GM12892 (cell line): ENCODE data around the gene ZNF423.

Source experiments
- POLR2A ChIP-seq: IDR thresholded peaks from 2 replicates; pipeline ENCODE4 v1.6.1; 2011; ENCODE audit warnings: low read depth, low read length, control low read depth
- POLR2AphosphoS5 ChIP-seq: IDR thresholded peaks from 2 replicates; pipeline ENCODE4 v1.6.1; 2011; ENCODE audit warnings: low read depth, low read length, control low read depth
- TAF1 ChIP-seq: IDR thresholded peaks from 2 replicates; pipeline ENCODE4 v1.6.1; 2011; ENCODE audit warnings: low read depth, mild to moderate bottlenecking, control low read depth, low read length, borderline replicate concordance

DNA sequence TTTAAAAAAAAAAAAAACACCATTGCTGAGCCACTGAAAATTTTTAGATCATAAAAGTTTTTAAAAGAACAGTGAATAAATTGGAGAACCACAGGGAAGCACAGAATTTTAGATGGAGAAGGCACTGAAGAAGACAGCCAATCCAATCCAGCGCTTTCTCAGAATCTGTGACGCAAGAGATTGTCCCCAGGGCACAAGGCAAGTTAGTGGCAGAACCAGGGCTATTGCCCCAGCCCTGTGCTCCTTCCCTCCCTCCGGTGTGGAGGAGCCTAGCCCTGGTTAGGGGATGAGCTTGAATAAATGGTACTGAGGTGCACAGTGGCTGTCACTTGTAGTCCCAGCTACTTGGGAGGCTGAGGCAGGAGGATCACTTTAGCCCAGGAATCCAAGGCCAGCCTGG is 108.3 kb downstream of the ZNF423 start:
- TF ChIP-seq POLR2A: no peak
- TF ChIP-seq POLR2AphosphoS5: no peak
- no peak for TF ChIP-seq TAF1
